ENCODE measurements around the gene SPP2.

Gene SPP2

DNA sequence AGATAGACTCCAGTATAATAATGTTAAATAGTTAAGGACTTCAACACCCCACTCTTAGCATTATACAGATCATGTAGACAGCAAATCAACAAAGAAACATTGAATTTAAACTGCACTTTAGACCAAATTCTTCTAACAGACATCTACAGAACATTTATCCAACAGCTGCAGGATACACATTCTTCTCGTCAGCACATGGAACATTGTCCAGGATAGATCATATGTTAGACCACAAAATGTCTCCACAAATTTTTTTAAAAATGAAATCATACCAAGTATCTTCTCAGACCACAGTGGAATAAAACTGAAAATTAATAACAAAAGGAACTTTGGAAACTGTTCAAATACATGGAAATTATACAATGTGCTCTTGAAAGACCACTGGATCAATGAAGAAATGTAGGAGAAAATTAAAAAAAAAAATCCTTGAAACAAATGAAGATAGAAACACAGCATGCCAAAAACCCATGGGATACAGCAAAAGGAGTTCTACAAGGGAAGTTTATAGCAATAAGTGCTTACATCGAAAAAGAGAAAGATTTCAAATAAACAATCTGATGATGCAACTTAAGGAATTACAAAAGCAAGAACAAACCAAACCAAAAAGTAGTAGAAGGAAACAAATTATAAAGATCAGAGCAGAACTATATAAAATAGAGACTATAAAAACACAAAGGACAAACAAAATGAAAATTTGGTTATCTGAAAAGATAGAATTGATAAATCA lies 12.3 kb upstream of the SPP2 start:
- no peak overlapping the region for H3K4me3 Mint-ChIP-seq
- H3K4me1 Mint-ChIP-seq: no peaks in the 10 kb centered on the region
- no peak overlapping the region for H3K27ac Mint-ChIP-seq
- peaks cover 23% of the 10 kb centered on the region for H3K9me3 Mint-ChIP-seq
- H3K27me3 Mint-ChIP-seq (ENCODE audit: low read depth): no peaks in the 10 kb centered on the region
- H3K36me3 Mint-ChIP-seq (ENCODE audit: low read depth): peaks cover 5% of the 10 kb centered on the region
- TF ChIP-seq, protein P1, sequence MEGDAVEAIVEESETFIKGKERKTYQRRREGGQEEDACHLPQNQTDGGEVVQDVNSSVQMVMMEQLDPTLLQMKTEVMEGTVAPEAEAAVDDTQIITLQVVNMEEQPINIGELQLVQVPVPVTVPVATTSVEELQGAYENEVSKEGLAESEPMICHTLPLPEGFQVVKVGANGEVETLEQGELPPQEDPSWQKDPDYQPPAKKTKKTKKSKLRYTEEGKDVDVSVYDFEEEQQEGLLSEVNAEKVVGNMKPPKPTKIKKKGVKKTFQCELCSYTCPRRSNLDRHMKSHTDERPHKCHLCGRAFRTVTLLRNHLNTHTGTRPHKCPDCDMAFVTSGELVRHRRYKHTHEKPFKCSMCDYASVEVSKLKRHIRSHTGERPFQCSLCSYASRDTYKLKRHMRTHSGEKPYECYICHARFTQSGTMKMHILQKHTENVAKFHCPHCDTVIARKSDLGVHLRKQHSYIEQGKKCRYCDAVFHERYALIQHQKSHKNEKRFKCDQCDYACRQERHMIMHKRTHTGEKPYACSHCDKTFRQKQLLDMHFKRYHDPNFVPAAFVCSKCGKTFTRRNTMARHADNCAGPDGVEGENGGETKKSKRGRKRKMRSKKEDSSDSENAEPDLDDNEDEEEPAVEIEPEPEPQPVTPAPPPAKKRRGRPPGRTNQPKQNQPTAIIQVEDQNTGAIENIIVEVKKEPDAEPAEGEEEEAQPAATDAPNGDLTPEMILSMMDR (IDR thresholded peaks at IDR 0.05; ENCODE audit: unreplicated experiment in 3 of 3): no peak

DNA sequence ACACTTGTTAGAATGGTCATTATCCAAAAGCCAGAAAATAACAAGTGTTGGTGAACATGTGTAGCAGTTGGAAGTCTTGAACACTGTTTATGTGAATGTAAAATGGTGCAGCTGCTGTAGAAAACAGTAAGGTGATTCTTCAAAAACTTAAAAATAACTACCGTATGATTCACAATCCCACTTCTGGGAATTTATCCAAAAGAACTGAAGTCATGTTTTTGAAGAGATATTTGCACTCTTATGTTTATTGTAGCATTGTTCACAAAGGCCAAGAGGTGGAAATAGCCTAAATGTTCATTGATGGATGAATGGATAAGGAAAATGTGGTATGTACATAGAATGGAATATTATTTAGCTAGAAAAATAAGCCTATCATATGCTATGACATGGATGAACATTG lies 6.3 kb upstream of the SPP2 start:
- no peaks in the 10 kb centered on the region for H3K4me1 Mint-ChIP-seq
- no peaks in the 10 kb centered on the region for H3K36me3 Mint-ChIP-seq (ENCODE audit: low read depth)
- no peak overlapping the region for H3K27ac Mint-ChIP-seq
- TF ChIP-seq, protein P1 (IDR thresholded peaks at IDR 0.05; ENCODE audit: unreplicated experiment in 3 of 3): no peak
- no peaks in the 10 kb centered on the region for H3K27me3 Mint-ChIP-seq (ENCODE audit: low read depth)
- H3K4me3 Mint-ChIP-seq: no peak overlapping the region
- peaks cover 3% of the 10 kb centered on the region for H3K9me3 Mint-ChIP-seq

DNA sequence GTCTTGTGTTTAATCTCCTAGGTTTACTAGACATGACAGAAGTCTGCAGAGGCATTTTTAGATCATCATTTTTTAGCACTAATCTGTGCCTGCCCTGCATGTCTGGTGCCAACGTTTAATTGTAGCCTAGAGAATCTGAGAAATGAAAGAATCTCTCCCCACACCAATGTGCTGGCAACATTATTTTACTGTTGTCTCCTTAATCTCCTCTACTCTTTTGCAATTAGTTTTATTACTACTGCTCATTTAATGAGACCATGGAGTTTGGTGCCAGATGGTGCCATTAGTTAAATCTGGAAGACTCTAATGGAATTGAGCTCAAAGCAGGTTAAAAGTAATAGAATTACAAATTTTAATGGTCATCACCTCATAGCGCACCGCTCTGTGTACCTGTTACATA lies 4.0 kb upstream of the SPP2 start:
- H3K9me3 Mint-ChIP-seq: peaks cover 3% of the 10 kb centered on the region
- H3K27me3 Mint-ChIP-seq (ENCODE audit: low read depth): no peaks in the 10 kb centered on the region
- no peak overlapping the region for H3K4me3 Mint-ChIP-seq
- TF ChIP-seq, protein P1 (IDR thresholded peaks at IDR 0.05; ENCODE audit: unreplicated experiment in 3 of 3): no peak
- H3K27ac Mint-ChIP-seq: no peak overlapping the region
- H3K4me1 Mint-ChIP-seq: no peaks in the 10 kb centered on the region
- no peaks in the 10 kb centered on the region for H3K36me3 Mint-ChIP-seq (ENCODE audit: low read depth)

DNA sequence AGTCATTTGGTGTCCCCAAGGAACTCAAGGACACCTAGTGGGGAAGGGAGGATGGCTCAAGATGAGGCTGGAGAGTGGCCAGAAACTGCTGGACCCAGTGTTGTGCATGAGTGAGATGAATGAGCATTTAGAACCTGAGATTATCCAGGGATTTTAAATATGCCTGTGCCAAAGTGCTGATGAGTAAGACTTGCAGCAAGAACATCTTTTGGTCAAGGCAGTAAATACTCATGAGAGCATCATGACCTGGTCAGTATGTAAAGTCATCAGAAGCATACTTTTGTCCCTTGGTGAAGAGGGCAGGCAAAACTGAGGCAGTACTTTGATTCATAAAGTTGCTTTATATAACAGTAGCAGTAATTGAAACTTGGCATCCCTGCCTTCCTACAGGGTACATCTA lies 3.1 kb upstream of the SPP2 start:
- Mint-ChIP-seq H3K4me3 (no peak overlapping the region), H3K9me3 (peaks cover 3% of the 10 kb centered on the region), H3K36me3 (ENCODE audit: low read depth) (no peaks in the 10 kb centered on the region), H3K27ac (no peak overlapping the region), H3K27me3 (ENCODE audit: low read depth) (peaks cover 4% of the 10 kb centered on the region), H3K4me1 (no peaks in the 10 kb centered on the region)
- TF ChIP-seq, protein P1 (IDR thresholded peaks at IDR 0.05; ENCODE audit: unreplicated experiment in 3 of 3): no peak

DNA sequence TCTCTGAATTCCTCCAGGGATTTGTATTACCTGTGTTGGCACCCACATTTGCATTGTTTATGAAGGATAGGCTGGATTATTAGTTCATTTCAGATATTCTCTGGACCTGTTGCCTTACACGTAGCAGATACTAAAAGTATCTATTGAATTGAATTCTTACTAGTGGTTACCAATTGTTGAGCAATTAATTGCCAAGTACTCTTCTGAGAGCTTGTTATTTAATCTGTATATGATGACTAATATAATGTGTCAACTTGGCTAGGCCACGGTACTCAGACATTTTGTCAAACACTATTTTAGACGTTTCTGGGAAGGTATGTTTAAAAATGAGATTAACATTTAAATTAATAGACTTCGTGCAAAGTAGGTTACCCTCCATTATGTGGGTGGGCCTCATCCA lies 2.5 kb upstream of the SPP2 start:
- Mint-ChIP-seq H3K27ac (no peak overlapping the region), H3K36me3 (ENCODE audit: low read depth) (no peaks in the 10 kb centered on the region), H3K9me3 (peaks cover 3% of the 10 kb centered on the region), H3K4me3 (no peak overlapping the region), H3K4me1 (no peaks in the 10 kb centered on the region), H3K27me3 (ENCODE audit: low read depth) (peaks cover 4% of the 10 kb centered on the region)
- TF ChIP-seq, protein P1 (IDR thresholded peaks at IDR 0.05; ENCODE audit: unreplicated experiment in 3 of 3): no peak
